ENCODE results near the gene TOR2A. TPM values are rescaled to one million over a fixed set of nuclear protein-coding genes. Genes with fewer than 3 reads are reported as not detected.

The TOR2A gene
- polyA plus RNA-seq, 1 donor (not counting 4 experiments of a cell fraction or from before 2014, with no cell fraction given), result 2.3 TPM

- no peak overlapping the region for H3K9ac ChIP-seq (ENCODE audit: control insufficient read depth, extremely low read depth, insufficient read depth, low read length)
Observed at GRCh38 chr9:127767909-127768331, 32.8 kb upstream of the TOR2A start.

GRCh38 chr9:127767410-127767809 lies 32.3 kb upstream of the TOR2A start:
- Histone ChIP-seq H3K27me3 (ENCODE audit: control insufficient read depth, extremely low read depth, insufficient read depth, low read length) (no peaks in the 10 kb centered on the region), H3K9ac (ENCODE audit: control insufficient read depth, extremely low read depth, insufficient read depth, low read length) (no peak overlapping the region), H3K4me2 (ENCODE audit: control insufficient read depth, extremely low read depth, insufficient read depth, low read depth, low read length) (no peak overlapping the region), H3K4me3 (ENCODE audit: control insufficient read depth in 2 of 3, extremely low read depth in 1 of 3, insufficient read depth in 2 of 3, low read depth in 1 of 3, low read length in 3 of 3) (no peak overlapping the region), H3K79me2 (ENCODE audit: control insufficient read depth, insufficient read depth, low read length) (no peaks in the 10 kb centered on the region), H3K36me3 (ENCODE audit: control insufficient read depth in 2 of 2, extremely low read depth in 1 of 2, insufficient read depth in 2 of 2, low read length in 2 of 2) (no peaks in the 10 kb centered on the region), H3K4me1 (ENCODE audit: control insufficient read depth, extremely low read depth, insufficient read depth, low read length) (peaks cover 10% of the 10 kb centered on the region), H3K9me3 (ENCODE audit: control insufficient read depth, low read depth, low read length) (no peaks in the 10 kb centered on the region), H3K9me1 (ENCODE audit: control insufficient read depth, extremely low read depth, insufficient read depth, low read length) (no peaks in the 10 kb centered on the region), H2AFZ (ENCODE audit: control insufficient read depth, low read length) (no peak overlapping the region), H4K20me1 (ENCODE audit: control insufficient read depth, extremely low read depth, insufficient read depth, low read length) (no peaks in the 10 kb centered on the region), H3K27ac (ENCODE audit: control insufficient read depth, insufficient read depth, low read length) (no peak overlapping the region)
- FAIRE-seq (no peak), DNase-seq (ENCODE audit: low read depth, low spot score) (no peak)
- TF ChIP-seq CTCF (optimal IDR thresholded peaks at IDR 0.05 in 1 of 3, IDR thresholded peaks at IDR 0.05 in 1 of 3, conservative IDR thresholded peaks at IDR 0.05 in 1 of 3; ENCODE audit: extremely low read depth in 1 of 3, insufficient read depth in 2 of 3, low read length in 3 of 3) (no peak), EZH2 (IDR thresholded peaks at IDR 0.05; ENCODE audit: low read length) (no peak)
- dilution Hi-C loops (cut with MboI; ENCODE audit: extremely low pct_ligation_motif_present, low sequenced_read_pairs), result no loop called here

More at GRCh38 chr9:127767909-127768331, 32.8 kb upstream of the TOR2A start:
- no peak for TF ChIP-seq CTCF (optimal IDR thresholded peaks at IDR 0.05 in 1 of 3, IDR thresholded peaks at IDR 0.05 in 1 of 3, conservative IDR thresholded peaks at IDR 0.05 in 1 of 3; ENCODE audit: extremely low read depth in 1 of 3, insufficient read depth in 2 of 3, low read length in 3 of 3)
- no peak for TF ChIP-seq EZH2 (IDR thresholded peaks at IDR 0.05; ENCODE audit: low read length)
- Histone ChIP-seq H3K9me3 (ENCODE audit: control insufficient read depth, low read depth, low read length) (no peaks in the 10 kb centered on the region), H3K27ac (ENCODE audit: control insufficient read depth, insufficient read depth, low read length) (no peak overlapping the region), H4K20me1 (ENCODE audit: control insufficient read depth, extremely low read depth, insufficient read depth, low read length) (no peaks in the 10 kb centered on the region), H3K9me1 (ENCODE audit: control insufficient read depth, extremely low read depth, insufficient read depth, low read length) (no peaks in the 10 kb centered on the region), H3K4me2 (ENCODE audit: control insufficient read depth, extremely low read depth, insufficient read depth, low read depth, low read length) (no peak overlapping the region), H3K79me2 (ENCODE audit: control insufficient read depth, insufficient read depth, low read length) (no peaks in the 10 kb centered on the region), H2AFZ (ENCODE audit: control insufficient read depth, low read length) (no peak overlapping the region), H3K27me3 (ENCODE audit: control insufficient read depth, extremely low read depth, insufficient read depth, low read length) (no peaks in the 10 kb centered on the region), H3K4me3 (ENCODE audit: control insufficient read depth in 2 of 3, extremely low read depth in 1 of 3, insufficient read depth in 2 of 3, low read depth in 1 of 3, low read length in 3 of 3) (no peak overlapping the region), H3K36me3 (ENCODE audit: control insufficient read depth in 2 of 2, extremely low read depth in 1 of 2, insufficient read depth in 2 of 2, low read length in 2 of 2) (no peaks in the 10 kb centered on the region), H3K4me1 (ENCODE audit: control insufficient read depth, extremely low read depth, insufficient read depth, low read length) (peaks cover 10% of the 10 kb centered on the region)
- FAIRE-seq, result no peak
- no peak for DNase-seq (ENCODE audit: low read depth, low spot score)
- dilution Hi-C loops (cut with MboI; ENCODE audit: extremely low pct_ligation_motif_present, low sequenced_read_pairs), result no loop called here
